GM21381 (cell line): ENCODE measurements around the gene MEG3.

Experiments used
- ATAC-seq: cut with Tn5 transposase; IDR thresholded peaks from one replicate; pipeline ENCODE4 v1.9.1; 2021; ENCODE audit warnings: mild to moderate bottlenecking, moderate library complexity; ENCODE audit not compliant: unreplicated experiment

Gene MEG3

GRCh38 chr14:100828031-100828769 lies 2.3 kb downstream of the MEG3 start:
- ATAC-seq = no peak

GRCh38 chr14:100830681-100831080 lies 4.8 kb downstream of the MEG3 start:
- ATAC-seq = no peak

GRCh38 chr14:100832311-100832960 lies 6.5 kb downstream of the MEG3 start:
- ATAC-seq = no peak

DNA sequence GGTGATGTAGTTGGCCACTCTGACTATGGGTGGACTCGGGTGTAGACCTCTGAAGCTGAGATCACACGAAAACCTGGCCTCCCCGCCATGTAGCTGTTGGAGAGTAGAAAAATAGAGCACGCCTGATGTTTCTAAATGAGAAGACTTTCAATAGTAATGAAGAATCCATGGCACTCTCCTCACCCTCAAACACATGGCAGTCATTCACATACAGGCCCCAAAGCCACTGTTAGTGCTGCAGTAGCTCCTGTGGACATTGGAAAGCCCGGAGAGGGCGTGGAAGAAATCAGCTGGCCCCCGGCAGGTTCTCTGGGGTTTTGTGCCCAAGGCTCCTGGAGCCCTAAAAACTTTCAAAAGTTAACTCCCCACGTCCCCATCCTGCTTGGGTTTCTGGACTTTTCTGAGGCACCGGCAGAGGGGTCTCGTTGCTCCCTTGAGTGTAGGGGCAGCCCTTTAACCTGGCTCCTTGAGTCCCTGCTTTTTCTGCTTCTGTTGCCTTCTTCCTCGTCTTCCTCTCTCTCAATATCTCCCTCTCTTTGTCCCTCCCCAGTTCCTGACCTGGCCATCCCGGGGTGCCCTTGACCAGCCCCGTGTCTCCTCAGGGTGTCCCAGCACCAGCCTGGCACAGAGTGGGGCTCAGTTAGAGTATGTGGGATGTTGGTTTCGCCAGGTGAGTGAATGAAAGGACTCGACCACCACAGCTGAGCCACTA lies 8.3 kb downstream of the MEG3 start:
- ATAC-seq = no peak

DNA sequence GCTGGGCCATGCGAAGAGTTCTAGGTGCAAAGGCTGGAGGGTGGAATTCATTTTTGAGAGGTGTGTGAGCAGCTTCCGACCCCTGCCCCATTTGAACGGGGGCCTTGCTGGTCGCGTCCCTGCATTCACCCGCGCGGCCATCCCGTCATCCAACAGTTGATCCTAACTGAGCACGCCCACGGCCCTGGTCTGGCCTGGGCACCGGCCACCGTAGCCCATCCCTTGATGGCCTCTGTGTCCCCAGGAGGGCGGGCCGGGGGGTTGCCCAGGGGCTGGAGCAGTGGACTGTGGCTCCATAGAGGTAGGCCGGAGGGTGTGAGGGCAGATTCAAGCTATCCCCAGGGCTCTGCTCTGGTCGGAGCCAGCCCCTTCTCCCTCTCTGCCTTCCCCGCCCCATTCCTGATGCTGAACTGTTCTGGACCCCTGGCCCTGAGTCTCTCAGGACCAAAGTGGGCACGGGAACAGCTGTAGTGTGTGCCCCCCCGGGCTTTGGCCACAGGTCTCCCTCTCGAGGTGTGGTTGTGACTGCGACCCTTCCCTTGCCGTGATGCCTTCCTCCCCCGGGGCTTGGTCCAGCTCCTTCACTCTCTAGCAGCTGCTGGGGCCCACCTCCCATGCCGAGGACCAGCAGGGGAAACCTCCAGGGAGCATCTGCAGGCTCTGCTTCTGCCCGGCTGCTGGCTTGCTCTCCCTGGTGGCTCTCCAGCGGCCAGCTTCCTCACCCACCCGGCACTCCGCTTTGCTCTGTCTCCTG lies 9.1 kb downstream of the MEG3 start:
- ATAC-seq = no peak

DNA sequence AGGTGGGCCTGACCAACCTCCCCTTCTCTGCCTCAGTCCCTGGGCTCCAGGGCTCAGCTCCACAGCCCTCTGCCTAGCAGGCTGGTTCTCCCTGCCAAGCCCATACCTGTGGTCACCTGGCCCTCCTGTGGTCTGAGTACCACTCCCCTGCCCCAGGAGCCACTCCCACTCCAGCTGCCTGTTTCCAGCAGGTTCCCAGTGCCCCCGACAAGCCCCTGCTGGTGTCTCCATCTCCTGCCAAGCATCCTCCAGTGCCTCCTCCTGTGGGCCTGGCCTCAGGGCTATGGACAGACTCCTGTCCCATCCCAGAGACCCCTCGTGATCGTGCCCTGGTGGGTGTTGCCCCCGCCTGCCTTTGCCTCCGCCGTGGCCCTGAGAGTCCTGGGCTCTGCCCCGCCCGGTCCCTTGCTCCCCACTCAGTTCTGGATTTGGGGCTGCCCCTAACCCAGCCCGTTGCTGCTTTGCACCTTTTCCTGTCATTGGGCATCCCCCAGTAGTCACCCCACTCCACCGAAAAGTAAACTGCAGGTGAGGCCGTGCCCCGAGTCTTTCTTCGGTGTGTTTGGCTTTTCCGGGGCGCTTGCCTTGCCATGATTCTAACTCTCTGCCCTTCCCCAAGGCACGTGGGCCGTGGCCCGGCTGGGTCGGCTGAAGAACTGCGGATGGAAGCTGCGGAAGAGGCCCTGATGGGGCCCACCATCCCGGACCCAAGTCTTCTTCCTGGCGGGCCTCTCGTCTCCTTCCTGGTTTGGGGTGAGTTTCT lies 9.8 kb downstream of the MEG3 start:
- ATAC-seq = no peak

GRCh38 chr14:100836311-100836805 lies 10.4 kb downstream of the MEG3 start:
- ATAC-seq = no peak

- no peak for ATAC-seq
Observed at GRCh38 chr14:100836941-100837804, 11.3 kb downstream of the MEG3 start.

DNA sequence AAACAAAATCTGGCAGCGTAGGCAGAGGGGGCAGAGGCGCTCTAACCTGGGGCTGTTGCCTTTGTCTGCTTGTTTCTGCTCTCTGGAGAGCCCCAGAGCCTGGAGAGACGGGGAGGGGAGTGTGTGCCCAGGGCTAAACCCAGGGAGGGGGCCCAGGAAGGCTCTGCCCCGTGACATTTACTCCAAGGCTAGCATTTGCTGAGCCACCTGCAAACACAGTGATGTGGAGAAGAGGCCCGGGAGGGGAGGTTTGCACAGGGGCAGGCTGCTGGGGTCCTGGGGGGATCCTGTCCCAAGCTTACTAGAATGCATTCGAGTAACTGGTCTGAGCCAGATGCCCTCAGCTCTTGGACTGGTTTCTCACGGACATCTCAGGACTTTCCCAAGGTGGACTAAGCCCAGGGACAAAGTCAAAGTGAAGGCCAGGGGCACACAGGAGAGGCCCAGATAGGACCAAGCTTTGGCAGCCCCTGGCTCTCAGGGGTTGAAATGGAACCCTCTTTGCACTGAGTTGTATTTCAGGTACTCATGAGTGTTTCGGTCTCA lies 12.0 kb downstream of the MEG3 start:
- no peak for ATAC-seq

DNA sequence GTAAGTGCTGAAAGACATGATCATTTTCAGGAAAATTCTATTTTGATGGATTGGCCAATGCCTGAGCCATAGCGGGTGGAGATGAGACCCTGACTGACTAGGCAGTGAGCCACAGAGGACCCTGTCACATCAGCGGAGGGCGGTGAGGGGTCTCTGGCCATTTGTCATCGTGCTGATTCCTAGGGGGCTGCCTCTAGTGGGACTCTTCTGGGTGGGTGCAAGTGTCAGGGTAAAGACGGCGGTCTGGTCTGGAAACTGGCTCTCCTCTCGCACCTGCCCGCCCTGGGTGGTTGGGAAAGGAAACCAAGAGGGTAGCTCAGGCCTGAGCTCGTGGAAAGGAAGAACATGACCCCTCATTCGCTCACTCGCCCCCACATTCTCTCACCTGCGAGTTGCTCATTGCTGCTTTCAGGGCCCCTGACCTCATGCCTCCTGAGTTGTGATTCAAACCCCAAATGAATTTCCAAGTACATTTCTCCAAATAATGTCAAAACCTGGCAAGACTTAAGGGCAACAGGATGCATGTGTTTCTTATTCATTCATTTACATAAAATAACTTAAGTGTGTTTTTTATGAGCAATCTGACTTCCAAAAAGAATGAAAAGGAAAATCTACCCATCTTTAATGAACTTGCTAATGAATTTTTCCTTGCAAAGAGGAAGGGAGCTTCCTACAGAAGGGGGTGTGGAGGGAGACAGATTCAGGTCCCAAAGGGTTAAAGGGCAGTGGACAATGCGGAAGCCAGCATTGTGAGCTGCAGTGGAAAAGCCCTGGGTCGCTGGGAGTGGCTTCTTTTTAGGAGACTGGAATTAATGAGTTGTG lies 12.8 kb downstream of the MEG3 start:
- no peak for ATAC-seq

DNA sequence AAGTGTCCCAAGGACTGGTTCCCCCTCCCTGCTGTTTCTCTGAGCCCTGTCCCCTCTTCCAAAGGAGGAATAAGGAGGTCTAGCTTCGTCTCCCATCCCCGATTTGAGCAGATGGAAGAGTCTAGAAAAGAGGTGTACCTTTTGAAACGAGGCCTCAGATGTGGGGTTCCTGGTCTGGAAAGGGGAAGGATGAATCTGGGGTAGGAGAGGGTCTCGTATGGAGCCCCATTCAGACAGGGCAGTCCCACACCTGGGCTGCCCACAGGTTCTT lies 13.3 kb downstream of the MEG3 start:
- no peak for ATAC-seq

DNA sequence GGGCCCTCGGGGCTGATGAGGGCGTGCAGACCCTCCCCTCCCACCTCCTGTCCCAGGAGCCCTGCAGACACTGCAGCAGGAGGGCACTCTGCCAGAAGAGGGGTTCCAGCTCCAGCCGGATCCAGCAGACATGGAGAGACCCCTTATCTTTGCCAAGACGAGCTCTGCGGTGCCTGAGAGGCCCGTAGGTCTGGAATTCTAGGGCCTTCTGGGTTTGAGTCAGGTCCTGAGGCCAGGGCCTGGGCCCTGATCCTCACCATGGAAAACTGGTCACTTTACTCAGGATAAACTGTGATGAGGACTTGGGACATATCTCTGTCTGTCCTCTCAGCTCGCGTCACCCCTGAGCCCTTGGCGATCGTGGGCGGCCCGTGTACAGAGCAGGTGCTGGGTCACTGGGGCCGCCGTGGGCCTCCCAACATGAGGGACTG lies 13.8 kb downstream of the MEG3 start:
- ATAC-seq = no peak

DNA sequence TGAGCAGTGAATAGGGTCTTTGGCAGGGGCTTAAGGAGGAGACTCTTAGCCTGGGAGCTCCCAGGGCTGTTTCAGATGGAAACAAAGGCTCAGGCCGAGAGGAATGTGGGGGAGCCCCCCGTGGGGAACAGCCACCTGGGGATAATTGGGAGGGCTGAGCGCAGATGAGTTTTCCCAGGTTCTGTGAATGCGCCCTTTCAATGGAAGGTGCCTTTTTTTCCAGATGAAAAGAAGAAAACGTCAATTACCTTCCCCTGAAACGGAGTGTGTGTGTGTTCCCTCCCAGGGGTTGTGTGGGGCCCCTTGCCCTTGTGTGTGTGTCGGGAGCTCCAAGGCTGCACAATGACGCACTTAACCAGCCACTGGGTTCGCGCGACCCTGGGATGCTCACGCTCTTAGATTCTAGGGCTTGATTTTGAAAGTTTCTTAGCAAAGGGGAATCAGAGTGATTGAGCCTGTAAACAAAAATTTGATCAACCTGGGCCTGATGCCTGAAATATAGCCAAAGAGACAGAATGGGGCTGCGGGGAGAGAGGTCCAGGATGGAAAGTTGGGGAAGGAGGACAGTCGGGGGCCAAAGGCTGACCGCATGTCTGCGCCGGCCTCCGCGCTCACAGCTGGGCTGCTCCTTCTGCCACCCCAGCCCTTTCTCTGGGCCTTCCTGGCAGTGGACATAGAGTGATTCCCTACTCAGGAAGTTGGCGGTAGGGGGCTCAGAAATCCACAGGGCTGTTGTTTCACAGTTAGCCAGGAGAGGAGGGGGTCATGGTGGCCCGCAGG lies 14.6 kb downstream of the MEG3 start:
- ATAC-seq = no peak

- ATAC-seq = no peak
Observed at GRCh38 chr14:100841066-100841760, 15.3 kb downstream of the MEG3 start.

DNA sequence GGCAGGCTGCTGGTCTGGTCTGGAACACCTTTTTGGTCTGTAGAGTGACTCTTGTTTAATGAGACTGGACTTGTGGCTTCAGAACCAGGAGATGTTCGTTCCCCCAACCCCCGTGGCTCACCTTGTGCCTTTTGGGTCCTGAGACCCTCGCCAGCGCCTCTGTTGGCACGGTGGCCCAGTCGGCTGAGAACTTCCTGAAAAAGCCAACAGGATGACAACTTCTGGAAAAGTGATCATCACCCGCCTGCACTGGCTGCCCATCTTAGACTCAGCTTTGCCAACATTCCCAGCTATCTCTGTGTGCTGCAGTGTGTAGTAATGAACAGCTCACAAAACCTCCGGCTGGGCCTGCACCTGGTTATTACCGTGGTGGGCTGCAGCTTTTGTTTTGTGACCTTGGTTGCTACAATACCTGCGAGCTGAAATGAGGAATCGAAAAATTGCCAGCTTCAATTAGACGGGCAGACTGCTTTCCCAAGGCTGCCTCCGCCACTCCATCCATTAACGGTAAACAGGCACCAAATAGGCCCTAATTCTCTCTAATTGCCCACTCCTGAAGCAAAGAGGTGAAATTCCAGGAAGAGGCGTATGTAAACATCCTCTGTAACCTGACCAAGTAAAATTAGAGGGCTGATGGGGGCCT lies 16.0 kb downstream of the MEG3 start:
- ATAC-seq = no peak

GRCh38 chr14:100842799-100843198 lies 16.9 kb downstream of the MEG3 start:
- no peak for ATAC-seq

GRCh38 chr14:100844082-100844408 lies 18.1 kb downstream of the MEG3 start:
- no peak for ATAC-seq
